ENCODE results near the gene PECR.

Gene PECR

DNA sequence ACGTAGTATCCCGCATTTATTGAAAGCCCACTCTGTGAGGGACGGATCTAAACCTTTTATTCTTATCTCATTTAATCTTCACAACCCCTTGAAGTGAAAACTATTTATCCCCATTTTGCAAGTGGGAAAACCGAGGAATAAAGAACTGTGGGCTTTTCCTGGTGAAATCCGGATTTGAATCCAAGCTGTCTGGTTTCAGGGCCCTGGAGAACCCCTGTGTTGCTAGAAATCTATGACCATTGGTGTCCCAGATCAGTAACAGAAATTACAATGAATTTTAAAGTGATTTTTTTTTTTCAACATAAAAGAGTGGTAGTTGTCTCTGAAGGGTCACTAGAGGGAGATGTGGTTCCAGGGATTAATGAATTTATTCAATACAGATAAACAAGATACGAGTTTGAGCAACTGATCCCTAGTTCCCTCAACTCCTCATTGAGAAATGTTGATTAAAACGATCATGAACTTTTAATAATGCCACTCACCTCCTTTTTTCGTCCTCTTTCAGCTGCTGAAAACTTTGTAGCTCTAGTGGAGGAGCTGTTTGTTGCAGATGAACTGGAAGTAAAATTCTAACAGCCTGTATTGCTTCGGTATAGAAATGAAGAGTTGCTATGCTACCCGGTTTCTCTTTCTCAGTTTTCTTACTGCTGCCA is 28.5 kb upstream of the PECR start:
- Histone ChIP-seq H3K27ac (ENCODE audit: low read length) (peak overlapping the region; percentile 97), H3K79me2 (ENCODE audit: low read length) (peaks cover 48% of the 10 kb centered on the region), H3K9me3 (replicated peaks; ENCODE audit: insufficient read depth, low read length) (no peaks in the 10 kb centered on the region), H3F3A (ENCODE audit: insufficient read depth, low read length) (peaks cover 49% of the 10 kb centered on the region), H3K36me3 (replicated peaks; ENCODE audit: insufficient read depth, low read length) (no peaks in the 10 kb centered on the region), H3K9ac (ENCODE audit: low read length) (peak overlapping the region; percentile 94), H3K27me3 (replicated peaks; ENCODE audit: insufficient read depth, low read length) (no peaks in the 10 kb centered on the region), H2AFZ (ENCODE audit: low read length) (no peak overlapping the region), H3K4me1 (ENCODE audit: low read length) (peaks cover 43% of the 10 kb centered on the region), H3K9me2 (replicated peaks; ENCODE audit: insufficient read depth, low read length) (no peaks in the 10 kb centered on the region), H4K20me1 (ENCODE audit: insufficient read depth, low read length) (no peaks in the 10 kb centered on the region), H3K4me2 (ENCODE audit: low read depth, low read length) (peak overlapping the region; percentile 72), H3K4me3 (ENCODE audit: low read length) (peak overlapping the region; percentile 81)
- TF ChIP-seq EZH2 (optimal IDR thresholded peaks at IDR 0.05; ENCODE audit: low read depth, low read length), result no peak
- TF ChIP-seq, protein P1, sequence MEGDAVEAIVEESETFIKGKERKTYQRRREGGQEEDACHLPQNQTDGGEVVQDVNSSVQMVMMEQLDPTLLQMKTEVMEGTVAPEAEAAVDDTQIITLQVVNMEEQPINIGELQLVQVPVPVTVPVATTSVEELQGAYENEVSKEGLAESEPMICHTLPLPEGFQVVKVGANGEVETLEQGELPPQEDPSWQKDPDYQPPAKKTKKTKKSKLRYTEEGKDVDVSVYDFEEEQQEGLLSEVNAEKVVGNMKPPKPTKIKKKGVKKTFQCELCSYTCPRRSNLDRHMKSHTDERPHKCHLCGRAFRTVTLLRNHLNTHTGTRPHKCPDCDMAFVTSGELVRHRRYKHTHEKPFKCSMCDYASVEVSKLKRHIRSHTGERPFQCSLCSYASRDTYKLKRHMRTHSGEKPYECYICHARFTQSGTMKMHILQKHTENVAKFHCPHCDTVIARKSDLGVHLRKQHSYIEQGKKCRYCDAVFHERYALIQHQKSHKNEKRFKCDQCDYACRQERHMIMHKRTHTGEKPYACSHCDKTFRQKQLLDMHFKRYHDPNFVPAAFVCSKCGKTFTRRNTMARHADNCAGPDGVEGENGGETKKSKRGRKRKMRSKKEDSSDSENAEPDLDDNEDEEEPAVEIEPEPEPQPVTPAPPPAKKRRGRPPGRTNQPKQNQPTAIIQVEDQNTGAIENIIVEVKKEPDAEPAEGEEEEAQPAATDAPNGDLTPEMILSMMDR (IDR thresholded peaks at IDR 0.05; ENCODE audit: low read length), result peak; percentile 69
- DNase-seq, result peak; percentile 59

DNA sequence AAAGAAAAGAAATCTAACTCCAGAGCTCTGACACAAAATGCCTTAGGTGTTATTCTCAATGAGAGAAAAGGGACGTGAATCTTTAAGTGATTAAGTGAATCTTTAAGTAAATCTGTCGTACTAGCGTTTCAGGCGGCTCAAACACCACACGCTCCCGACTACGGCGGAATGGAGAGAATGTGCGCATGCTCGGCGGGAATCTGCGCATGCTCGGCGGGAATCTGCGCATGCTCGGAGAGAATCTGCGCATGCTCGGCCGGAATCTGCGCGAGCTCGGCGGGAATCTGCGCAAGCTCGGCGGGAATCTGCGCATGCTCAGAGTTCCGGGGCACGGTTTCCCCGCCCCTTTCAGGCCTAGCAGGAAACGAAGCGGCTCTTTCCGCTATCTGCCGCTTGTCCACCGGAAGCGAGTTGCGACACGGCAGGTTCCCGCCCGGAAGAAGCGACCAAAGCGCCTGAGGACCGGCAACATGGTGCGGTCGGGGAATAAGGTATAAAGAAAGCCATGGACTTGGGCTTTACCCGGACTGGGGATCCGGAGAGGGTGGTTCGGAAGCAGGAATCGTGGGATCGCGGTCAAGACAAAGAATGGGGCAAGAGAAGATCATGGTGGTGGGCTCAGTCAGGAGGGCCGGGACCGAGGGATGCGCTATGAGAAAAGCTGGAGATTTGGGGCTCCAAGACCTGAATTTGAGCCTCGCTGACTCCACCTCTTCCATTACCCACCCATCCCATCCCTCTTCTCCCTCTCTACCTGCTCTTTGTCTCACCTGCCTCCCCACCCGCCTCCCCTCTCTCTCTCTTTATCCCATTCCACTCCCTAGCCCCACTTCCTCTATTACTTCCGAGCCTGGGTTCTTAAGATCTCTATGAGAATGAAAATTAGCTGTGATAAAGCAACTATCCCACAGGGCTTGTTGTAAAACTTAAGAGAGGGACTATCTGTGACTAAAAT is 27.6 kb upstream of the PECR start, which contains the start of gene XRCC5:
XRCC5 (plus strand) TSS at position 382 of the 955 bp plus-strand sequence; CDS start at position 471, 89 bp downstream.
- Histone ChIP-seq H3K9me2 (replicated peaks; ENCODE audit: insufficient read depth, low read length) (no peaks in the 10 kb centered on the region), H3F3A (ENCODE audit: insufficient read depth, low read length) (peaks cover 46% of the 10 kb centered on the region), H2AFZ (ENCODE audit: low read length) (no peak within 1 kb of the TSS), H3K36me3 (replicated peaks; ENCODE audit: insufficient read depth, low read length) (no peaks in the 10 kb centered on the region), H3K27ac (ENCODE audit: low read length) (peak within 1 kb of the TSS; percentile 97), H4K20me1 (ENCODE audit: insufficient read depth, low read length) (no peaks in the 10 kb centered on the region), H3K27me3 (replicated peaks; ENCODE audit: insufficient read depth, low read length) (no peaks in the 10 kb centered on the region), H3K9me3 (replicated peaks; ENCODE audit: insufficient read depth, low read length) (no peaks in the 10 kb centered on the region), H3K4me1 (ENCODE audit: low read length) (peaks cover 39% of the 10 kb centered on the region), H3K9ac (ENCODE audit: low read length) (peak within 1 kb of the TSS; percentile 94), H3K4me3 (ENCODE audit: low read length) (peak within 1 kb of the TSS; percentile 81), H3K4me2 (ENCODE audit: low read depth, low read length) (peak within 1 kb of the TSS; percentile 72), H3K79me2 (ENCODE audit: low read length) (peaks cover 40% of the 10 kb centered on the region)
- TF ChIP-seq EZH2phosphoT487 (IDR thresholded peaks at IDR 0.05; ENCODE audit: low read length), result no peak
- no peak for TF ChIP-seq EZH2 (optimal IDR thresholded peaks at IDR 0.05; ENCODE audit: low read depth, low read length)
- TF ChIP-seq, protein P1 (IDR thresholded peaks at IDR 0.05; ENCODE audit: low read length), result no peak
- DNase-seq, result peak; percentile 99

DNA sequence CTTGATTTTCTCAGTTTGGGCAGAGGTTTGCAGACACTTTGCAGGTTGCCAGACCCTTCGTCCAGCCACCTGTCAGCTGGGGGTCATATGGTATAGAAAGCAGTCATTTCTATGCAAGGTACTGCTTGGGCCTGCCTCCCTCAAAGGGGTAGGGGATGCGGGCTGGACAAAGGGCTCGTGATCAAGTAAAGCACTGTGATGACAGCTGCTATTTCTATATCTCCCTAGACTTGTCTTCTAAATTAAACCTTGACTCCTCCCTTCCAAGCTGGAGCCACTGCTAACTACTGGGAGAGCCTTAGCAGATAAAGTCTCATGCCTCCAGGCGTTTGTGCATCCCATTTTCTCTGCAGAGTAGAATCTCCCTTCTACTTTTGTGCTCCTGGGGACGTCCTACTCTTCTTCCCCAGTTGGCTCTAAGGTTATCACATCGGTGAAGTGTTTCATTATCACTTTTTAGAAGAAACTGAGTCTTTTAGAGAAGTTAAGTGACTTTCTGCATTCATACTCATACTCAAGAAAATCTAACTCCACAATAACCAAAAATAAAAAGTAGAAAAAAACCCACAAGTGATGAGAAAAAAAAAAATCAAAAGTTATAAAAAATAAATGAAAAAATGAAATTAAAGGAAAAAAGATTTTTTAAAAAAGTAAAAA is 26.8 kb upstream of the PECR start:
- Histone ChIP-seq H3K9me3 (replicated peaks; ENCODE audit: insufficient read depth, low read length) (no peaks in the 10 kb centered on the region), H3K27me3 (replicated peaks; ENCODE audit: insufficient read depth, low read length) (no peaks in the 10 kb centered on the region), H3K36me3 (replicated peaks; ENCODE audit: insufficient read depth, low read length) (no peaks in the 10 kb centered on the region), H4K20me1 (ENCODE audit: insufficient read depth, low read length) (no peaks in the 10 kb centered on the region), H3K9ac (ENCODE audit: low read length) (peak overlapping the region; percentile 44; the same call in 1 of the 2 replicates), H3K9me2 (replicated peaks; ENCODE audit: insufficient read depth, low read length) (no peaks in the 10 kb centered on the region), H3K4me3 (ENCODE audit: low read length) (peak overlapping the region; percentile 45; the same call in 1 of the 2 replicates), H2AFZ (ENCODE audit: low read length) (no peak overlapping the region), H3F3A (ENCODE audit: insufficient read depth, low read length) (peaks cover 38% of the 10 kb centered on the region), H3K4me1 (ENCODE audit: low read length) (peaks cover 34% of the 10 kb centered on the region), H3K4me2 (ENCODE audit: low read depth, low read length) (peak overlapping the region; percentile 68), H3K27ac (ENCODE audit: low read length) (peak overlapping the region; percentile 36; the same call in 1 of the 2 replicates), H3K79me2 (ENCODE audit: low read length) (peaks cover 38% of the 10 kb centered on the region)
- no peak for TF ChIP-seq EZH2 (optimal IDR thresholded peaks at IDR 0.05; ENCODE audit: low read depth, low read length)
- no peak for TF ChIP-seq EZH2phosphoT487 (IDR thresholded peaks at IDR 0.05; ENCODE audit: low read length)
- TF ChIP-seq, protein P1 (IDR thresholded peaks at IDR 0.05; ENCODE audit: low read length), result no peak
- no peak for DNase-seq

Measured in MM.1S (cell line).